ENCODE data around the gene FBXW10B.

- TF ChIP-seq CTCF (IDR thresholded peaks at IDR 0.05) (no peak), POLR2A (IDR thresholded peaks at IDR 0.05) (no peak)
Observed at GRCh38 chr17:15650741-15651582, 31.5 kb upstream of the FBXW10B start.

Data from esophagus squamous epithelium (tissue), 4 donors.